Mesenchymal stem cell (in vitro differentiated cells and primary cell): ENCODE measurements around the gene BMAL2.

Experiments used
- DNase-seq: peaks from one replicate; pipeline ENCODE4 v3.0.0-alpha.2; 2013
- H2AFZ ChIP-seq: one replicate; pipeline ENCODE4 v1.6.1; 2013; ENCODE audit warnings: low read depth, mild to moderate bottlenecking, control low read depth, inconsistent platforms, low read length, moderate library complexity
- H2AK5ac ChIP-seq: 2 replicates; pipeline ENCODE4 v1.6.1; 2013; ENCODE audit warnings: low read length, moderate library complexity, mild to moderate bottlenecking, inconsistent platforms; ENCODE audit not compliant: severe bottlenecking
- H2BK120ac ChIP-seq: one replicate; pipeline ENCODE4 v1.6.1; 2013; ENCODE audit warnings: low read depth, mild to moderate bottlenecking, inconsistent platforms, low read length, moderate library complexity
- H2BK12ac ChIP-seq, 2 experiments: one replicate each; pipeline ENCODE4 v1.6.1; 2013; ENCODE audit warnings: inconsistent platforms in 2 of 2, low read length in 2 of 2, mild to moderate bottlenecking in 2 of 2, moderate library complexity in 2 of 2, control low read depth in 1 of 2
- H2BK15ac ChIP-seq: one replicate; pipeline ENCODE4 v1.6.1; 2013; ENCODE audit warnings: mild to moderate bottlenecking, low read depth, inconsistent platforms; ENCODE audit not compliant: poor library complexity, severe bottlenecking
- H2BK5ac ChIP-seq: 2 replicates; pipeline ENCODE4 v1.6.1; 2013; ENCODE audit warnings: low read depth, mild to moderate bottlenecking, low read length, control low read depth, inconsistent platforms; ENCODE audit not compliant: poor library complexity, severe bottlenecking
- H3K14ac ChIP-seq, 2 experiments: one replicate each; pipeline ENCODE4 v1.6.1; 2013; ENCODE audit warnings: inconsistent platforms in 2 of 2, low read length in 2 of 2, control low read depth in 1 of 2, mild to moderate bottlenecking in 1 of 2, moderate library complexity in 1 of 2
- H3K18ac ChIP-seq, 2 experiments: one replicate each; pipeline ENCODE4 v1.6.1; 2013; ENCODE audit warnings: inconsistent platforms in 2 of 2, low read length in 2 of 2, control low read depth in 1 of 2, low read depth in 1 of 2, mild to moderate bottlenecking in 1 of 2
- H3K23ac ChIP-seq, 2 experiments: one replicate each; pipeline ENCODE4 v1.6.1; 2013; ENCODE audit warnings: inconsistent platforms in 2 of 2, low read length in 2 of 2, mild to moderate bottlenecking in 2 of 2, moderate library complexity in 2 of 2, control low read depth in 1 of 2
- H3K27ac ChIP-seq: 2 replicates; pipeline ENCODE4 v1.5.1; 2013; ENCODE audit warnings: mild to moderate bottlenecking, moderate library complexity, low read length, control low read depth, inconsistent platforms; ENCODE audit not compliant: poor library complexity, severe bottlenecking
- H3K27me3 ChIP-seq, 2 experiments: 2 replicates each; pipeline versions ENCODE4 v1.6.1 to v1.7.0; 2013; ENCODE audit warnings: low read length in 2 of 2, mild to moderate bottlenecking in 2 of 2, moderate library complexity in 2 of 2, control low read depth in 1 of 2, inconsistent platforms in 1 of 2; ENCODE audit not compliant: control insufficient read depth in 1 of 2, insufficient read depth in 1 of 2
- H3K36me3 ChIP-seq, 2 experiments: 2 replicates each; pipeline versions ENCODE4 v1.6.1 to v1.7.0; 2013; ENCODE audit warnings: low read length in 2 of 2, control low read depth in 1 of 2, inconsistent platforms in 1 of 2, low read depth in 1 of 2, mild to moderate bottlenecking in 1 of 2; ENCODE audit not compliant: insufficient read depth in 2 of 2, control insufficient read depth in 1 of 2
- H3K4ac ChIP-seq, 2 experiments: one replicate each; pipeline ENCODE4 v1.6.1; 2013; ENCODE audit warnings: inconsistent platforms in 2 of 2, low read length in 2 of 2, mild to moderate bottlenecking in 2 of 2, moderate library complexity in 2 of 2, control low read depth in 1 of 2, low read depth in 1 of 2
- H3K4me1 ChIP-seq: 2 replicates; pipeline ENCODE4 v1.6.1; 2013; ENCODE audit warnings: low read depth, low read length, control low read depth; ENCODE audit not compliant: control insufficient read depth, insufficient read depth
- H3K4me2 ChIP-seq: 2 replicates; pipeline ENCODE4 v1.6.1; 2013; ENCODE audit warnings: low read length, mild to moderate bottlenecking, inconsistent platforms; ENCODE audit not compliant: poor library complexity, severe bottlenecking
- H3K4me3 ChIP-seq, 2 experiments: 2 replicates each; pipeline versions ENCODE4 v1.5.1 to v1.7.0; 2013; ENCODE audit warnings: low read length in 2 of 2, mild to moderate bottlenecking in 2 of 2, control low read depth in 1 of 2, low read depth in 1 of 2; ENCODE audit not compliant: insufficient read depth in 1 of 2
- H3K79me1 ChIP-seq: replicated peaks from 2 replicates; pipeline ENCODE4 v1.6.1; 2013; ENCODE audit warnings: mild to moderate bottlenecking, control low read depth, low read length, inconsistent platforms; ENCODE audit not compliant: poor library complexity, severe bottlenecking
- H3K9ac ChIP-seq: 2 replicates; pipeline ENCODE4 v1.7.0; 2013; ENCODE audit warnings: mild to moderate bottlenecking, low read length, moderate library complexity
- H3K9me3 ChIP-seq: 2 replicates; pipeline ENCODE4 v1.7.0; 2013; ENCODE audit warnings: mild to moderate bottlenecking, low read length; ENCODE audit not compliant: control insufficient read depth
- H4K8ac ChIP-seq: one replicate; pipeline ENCODE4 v1.6.1; 2013; ENCODE audit warnings: inconsistent platforms, mild to moderate bottlenecking, low read length, moderate library complexity
- H4K91ac ChIP-seq: one replicate; pipeline ENCODE4 v1.6.1; 2013; ENCODE audit warnings: mild to moderate bottlenecking, low read length, inconsistent platforms
- WGBS: methylation state at CpG from one replicate; pipeline ENCODE4 v1.1.7; 2013; ENCODE audit warnings: mixed read lengths; 5-methylcytosine and 5-hydroxymethylcytosine counted together

Gene BMAL2

GRCh38 chr12:27334042-27334720, 1.5 kb downstream of the BMAL2 start:
- Histone ChIP-seq H2AFZ (no peak overlapping the region), H4K8ac (no peak overlapping the region), H3K23ac (no peak overlapping the region), H4K91ac (no peak overlapping the region), H3K36me3 (no peaks in the 10 kb centered on the region), H3K9ac (peak overlapping the region; percentile 76), H2BK15ac (no peak overlapping the region), H3K4me3 (peak overlapping the region in 1 of 2 experiments; percentile 81), H2BK120ac (no peak overlapping the region), H3K4me2 (no peak overlapping the region), H2AK5ac (no peak overlapping the region), H2BK5ac (no peak overlapping the region), H3K79me1 (peaks cover 3% of the 10 kb centered on the region), H3K27ac (no peak overlapping the region), H2BK12ac (no peak overlapping the region), H3K4ac (no peak overlapping the region), H3K9me3 (no peaks in the 10 kb centered on the region), H3K18ac (no peak overlapping the region), H3K27me3 (no peaks in the 10 kb centered on the region), H3K4me1 (peaks cover 14% of the 10 kb centered on the region), H3K14ac (no peak overlapping the region)
- DNase-seq = no peak
- WGBS = 38% methylated on average over 6 of the region's 7 CpGs

DNA sequence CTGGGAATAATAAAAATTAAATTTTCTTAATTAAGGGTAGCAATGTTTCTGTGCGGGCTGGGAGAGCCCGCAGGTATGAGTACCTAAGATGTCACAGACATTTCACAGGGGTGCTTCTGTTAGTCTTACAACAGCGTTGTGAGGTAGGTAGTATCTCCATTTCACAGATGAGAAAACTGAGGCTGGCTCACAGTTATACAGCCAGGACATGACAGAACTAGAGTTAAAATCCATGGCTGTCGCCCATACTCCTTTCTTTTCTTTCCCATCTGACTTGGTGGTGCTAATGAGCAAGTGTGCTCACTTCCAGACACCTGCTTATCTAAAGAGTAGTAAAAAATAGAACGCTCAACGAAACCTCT, 2.1 kb downstream of the BMAL2 start:
- Histone ChIP-seq H4K91ac (no peak overlapping the region), H2BK15ac (no peak overlapping the region), H2AK5ac (no peak overlapping the region), H3K4ac (no peak overlapping the region), H3K18ac (no peak overlapping the region), H3K9ac (no peak overlapping the region), H3K27ac (no peak overlapping the region), H4K8ac (no peak overlapping the region), H2AFZ (no peak overlapping the region), H3K4me3 (no peak overlapping the region), H3K36me3 (no peaks in the 10 kb centered on the region), H3K4me2 (no peak overlapping the region), H2BK120ac (no peak overlapping the region), H3K14ac (no peak overlapping the region), H2BK12ac (no peak overlapping the region), H3K79me1 (peaks cover 3% of the 10 kb centered on the region), H3K4me1 (peaks cover 14% of the 10 kb centered on the region), H2BK5ac (no peak overlapping the region), H3K23ac (no peak overlapping the region), H3K9me3 (no peaks in the 10 kb centered on the region), H3K27me3 (no peaks in the 10 kb centered on the region)
- no peak for DNase-seq
- WGBS = 95% methylated on average over 3 of the region's 6 CpGs

DNA sequence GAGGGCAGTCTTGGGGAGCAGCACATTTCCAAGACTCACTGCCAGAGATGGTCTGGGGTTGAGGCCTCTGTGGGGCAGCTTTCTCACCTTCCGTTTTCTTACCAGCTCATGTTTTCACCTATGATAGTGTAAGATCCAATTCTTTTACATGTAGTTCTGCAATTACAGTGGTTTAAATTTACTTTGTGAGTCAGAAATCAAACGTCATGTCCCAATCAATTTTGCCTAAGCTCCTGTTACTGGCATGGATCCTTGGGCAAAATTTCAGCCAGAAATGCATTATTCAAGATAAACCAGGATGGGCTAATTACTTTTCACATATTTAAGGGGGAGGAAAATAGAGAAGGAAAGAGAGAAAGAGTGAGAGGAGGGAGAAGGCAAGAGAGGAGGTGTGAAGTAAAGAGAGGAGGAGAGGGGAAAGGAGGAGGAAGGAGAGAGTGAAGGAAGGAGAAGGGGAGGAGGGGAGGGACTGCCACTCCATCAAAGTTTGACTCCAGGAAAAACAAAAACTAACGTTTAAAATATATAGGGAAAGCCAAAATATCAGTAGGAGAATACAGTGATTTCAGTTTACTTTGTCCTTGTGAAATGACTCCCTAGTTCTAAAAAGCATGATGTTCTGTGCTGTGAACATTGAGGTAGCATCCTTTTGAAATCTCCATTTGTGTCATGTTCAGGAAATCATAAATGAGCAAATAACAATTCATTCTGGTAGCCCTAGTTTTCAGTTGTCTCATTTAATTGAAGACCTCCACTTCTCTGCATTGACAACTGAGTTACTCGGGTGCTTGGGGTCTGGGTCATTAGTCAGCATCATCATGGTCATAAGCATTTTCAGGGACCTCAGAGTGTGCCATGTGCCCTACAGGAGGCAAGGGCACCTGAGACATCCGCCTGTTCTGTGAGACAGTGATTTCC, 3.0 kb downstream of the BMAL2 start:
- no peak for DNase-seq
- no peak overlapping the region for H2BK5ac ChIP-seq
- H2BK15ac ChIP-seq = no peak overlapping the region
- no peak overlapping the region for H3K4me3 ChIP-seq
- H2BK12ac ChIP-seq = no peak overlapping the region
- no peaks in the 10 kb centered on the region for H3K36me3 ChIP-seq
- H3K9ac ChIP-seq = no peak overlapping the region
- no peak overlapping the region for H3K23ac ChIP-seq
- H3K14ac ChIP-seq = no peak overlapping the region
- H4K8ac ChIP-seq = no peak overlapping the region
- no peak overlapping the region for H3K4me2 ChIP-seq
- H3K4me1 ChIP-seq = peaks cover 14% of the 10 kb centered on the region
- H3K9me3 ChIP-seq = no peaks in the 10 kb centered on the region
- H2AK5ac ChIP-seq = no peak overlapping the region
- H3K4ac ChIP-seq = no peak overlapping the region
- peaks cover 4% of the 10 kb centered on the region for H3K79me1 ChIP-seq
- WGBS = 94% methylated on average over 4 of the region's 5 CpGs
- H4K91ac ChIP-seq = no peak overlapping the region
- H3K18ac ChIP-seq = no peak overlapping the region
- H3K27ac ChIP-seq = no peak overlapping the region
- no peaks in the 10 kb centered on the region for H3K27me3 ChIP-seq
- H2BK120ac ChIP-seq = no peak overlapping the region
- H2AFZ ChIP-seq = no peak overlapping the region

GRCh38 chr12:27336282-27336653, 3.6 kb downstream of the BMAL2 start:
- H3K18ac ChIP-seq = peak overlapping the region in 1 of 2 experiments; percentile 56
- no peak overlapping the region for H4K91ac ChIP-seq
- H3K27ac ChIP-seq = no peak overlapping the region
- no peak overlapping the region for H3K4ac ChIP-seq
- H4K8ac ChIP-seq = no peak overlapping the region
- peaks cover 4% of the 10 kb centered on the region for H3K79me1 ChIP-seq
- H3K36me3 ChIP-seq = no peaks in the 10 kb centered on the region
- DNase-seq = no peak
- H3K9me3 ChIP-seq = no peaks in the 10 kb centered on the region
- H3K23ac ChIP-seq = no peak overlapping the region
- no peak overlapping the region for H2AFZ ChIP-seq
- no peak overlapping the region for H3K9ac ChIP-seq
- no peak overlapping the region for H3K4me3 ChIP-seq
- no peak overlapping the region for H3K4me2 ChIP-seq
- H2BK15ac ChIP-seq = no peak overlapping the region
- H3K14ac ChIP-seq = no peak overlapping the region
- no peak overlapping the region for H2BK12ac ChIP-seq
- no peaks in the 10 kb centered on the region for H3K27me3 ChIP-seq
- peaks cover 14% of the 10 kb centered on the region for H3K4me1 ChIP-seq
- H2AK5ac ChIP-seq = no peak overlapping the region
- WGBS = 100% methylated on average over 1 of the region's 2 CpGs
- H2BK5ac ChIP-seq = no peak overlapping the region
- H2BK120ac ChIP-seq = no peak overlapping the region
